Measurements from ENCODE around the gene SNX18.

Gene SNX18

GRCh38 chr5:54537725-54538124 is 20.2 kb downstream of the SNX18 start:
- no peaks in the 10 kb centered on the region for H3K36me3 ChIP-seq (ENCODE audit: low read depth)
- H3K27me3 ChIP-seq (ENCODE audit: insufficient read depth, poor library complexity, severe bottlenecking): no peaks in the 10 kb centered on the region
- TF ChIP-seq CTCF (IDR thresholded peaks at IDR 0.05; ENCODE audit: poor library complexity, severe bottlenecking): no peak
- H3K4me3 ChIP-seq (ENCODE audit: severe bottlenecking): no peak overlapping the region
- no peak overlapping the region for H3K27ac ChIP-seq (ENCODE audit: poor library complexity, severe bottlenecking)
- ATAC-seq (ENCODE audit: low read depth) (no peak), DNase-seq (ENCODE audit: low spot score) (no peak)
- H3K9me3 ChIP-seq (ENCODE audit: severe bottlenecking): no peaks in the 10 kb centered on the region
- peaks cover 5% of the 10 kb centered on the region for H3K4me1 ChIP-seq (ENCODE audit: insufficient read depth, poor library complexity, severe bottlenecking)

GRCh38 chr5:54538156-54538555 is 20.6 kb downstream of the SNX18 start:
- TF ChIP-seq CTCF (IDR thresholded peaks at IDR 0.05; ENCODE audit: poor library complexity, severe bottlenecking): no peak
- no peaks in the 10 kb centered on the region for H3K27me3 ChIP-seq (ENCODE audit: insufficient read depth, poor library complexity, severe bottlenecking)

GRCh38 chr5:54539001-54539400 is 21.4 kb downstream of the SNX18 start:
- no peaks in the 10 kb centered on the region for H3K27me3 ChIP-seq (ENCODE audit: insufficient read depth, poor library complexity, severe bottlenecking)
- no peaks in the 10 kb centered on the region for H3K4me1 ChIP-seq (ENCODE audit: insufficient read depth, poor library complexity, severe bottlenecking)
- no peak overlapping the region for H3K27ac ChIP-seq (ENCODE audit: poor library complexity, severe bottlenecking)
- DNase-seq (ENCODE audit: low spot score): no peak
- TF ChIP-seq CTCF (IDR thresholded peaks at IDR 0.05; ENCODE audit: poor library complexity, severe bottlenecking): no peak
- no peak for ATAC-seq (ENCODE audit: low read depth)
- peaks cover 7% of the 10 kb centered on the region for H3K36me3 ChIP-seq (ENCODE audit: low read depth)
- no peak overlapping the region for H3K4me3 ChIP-seq (ENCODE audit: severe bottlenecking)
- no peaks in the 10 kb centered on the region for H3K9me3 ChIP-seq (ENCODE audit: severe bottlenecking)

More at GRCh38 chr5:54538156-54538555, 20.6 kb downstream of the SNX18 start:
- Histone ChIP-seq H3K4me3 (ENCODE audit: severe bottlenecking) (no peak overlapping the region), H3K27ac (ENCODE audit: poor library complexity, severe bottlenecking) (no peak overlapping the region), H3K9me3 (ENCODE audit: severe bottlenecking) (no peaks in the 10 kb centered on the region), H3K4me1 (ENCODE audit: insufficient read depth, poor library complexity, severe bottlenecking) (peaks cover 4% of the 10 kb centered on the region), H3K36me3 (ENCODE audit: low read depth) (peaks cover 2% of the 10 kb centered on the region)
- DNase-seq (ENCODE audit: low spot score) (no peak), ATAC-seq (ENCODE audit: low read depth) (no peak)

- Histone ChIP-seq H3K4me3 (ENCODE audit: severe bottlenecking) (no peak overlapping the region), H3K27me3 (ENCODE audit: insufficient read depth, poor library complexity, severe bottlenecking) (no peaks in the 10 kb centered on the region), H3K4me1 (ENCODE audit: insufficient read depth, poor library complexity, severe bottlenecking) (no peaks in the 10 kb centered on the region), H3K9me3 (ENCODE audit: severe bottlenecking) (no peaks in the 10 kb centered on the region), H3K36me3 (ENCODE audit: low read depth) (peaks cover 7% of the 10 kb centered on the region), H3K27ac (ENCODE audit: poor library complexity, severe bottlenecking) (no peak overlapping the region)
- TF ChIP-seq CTCF (IDR thresholded peaks at IDR 0.05; ENCODE audit: poor library complexity, severe bottlenecking): no peak
- DNase-seq (ENCODE audit: low spot score) (no peak), ATAC-seq (ENCODE audit: low read depth) (no peak)
These were observed 22.7 kb downstream of the SNX18 start for GRCh38 chr5:54540286-54540685.

GRCh38 chr5:54541823-54542783 is 24.5 kb downstream of the SNX18 start:
- Histone ChIP-seq H3K4me1 (ENCODE audit: insufficient read depth, poor library complexity, severe bottlenecking) (no peaks in the 10 kb centered on the region), H3K9me3 (ENCODE audit: severe bottlenecking) (no peaks in the 10 kb centered on the region), H3K27me3 (ENCODE audit: insufficient read depth, poor library complexity, severe bottlenecking) (no peaks in the 10 kb centered on the region), H3K27ac (ENCODE audit: poor library complexity, severe bottlenecking) (no peak overlapping the region), H3K36me3 (ENCODE audit: low read depth) (peaks cover 7% of the 10 kb centered on the region), H3K4me3 (ENCODE audit: severe bottlenecking) (no peak overlapping the region)
- no peak for ATAC-seq (ENCODE audit: low read depth)
- DNase-seq (ENCODE audit: low spot score): no peak
- TF ChIP-seq CTCF (IDR thresholded peaks at IDR 0.05; ENCODE audit: poor library complexity, severe bottlenecking): no peak

All from RWPE2 (cell line).